Lower lobe of right lung (tissue), 2 donors: Measurements from ENCODE around the gene C15orf62. TPM values are rescaled to one million over a fixed set of nuclear protein-coding genes. Genes with fewer than 3 reads are reported as not detected.

Experiments
- ATAC-seq, 2 donors: fragments of 200-7000 bp; cut with Tn5 transposase; one replicate each; pipeline ENCODE4 v1.9.1; 2020 to 2022; ENCODE audit warnings: mild to moderate bottlenecking in 2 of 2, moderate library complexity in 2 of 2
- DNase-seq: peaks from one replicate; pipeline ENCODE4 v3.0.0-alpha.2; 2020
- H3K27ac ChIP-seq: fragments of 200-600 bp; one replicate; pipeline ENCODE4 v1.8.0; 2022
- H3K27me3 ChIP-seq: fragments of 200-600 bp; one replicate; pipeline ENCODE4 v1.8.0; 2022; ENCODE audit warnings: low read depth
- H3K36me3 ChIP-seq: fragments of 200-600 bp; one replicate; pipeline ENCODE4 v1.8.0; 2022; ENCODE audit warnings: mild to moderate bottlenecking
- H3K4me1 ChIP-seq: fragments of 200-600 bp; one replicate; pipeline ENCODE4 v1.8.0; 2022
- H3K4me3 ChIP-seq: fragments of 200-600 bp; one replicate; pipeline ENCODE4 v1.8.0; 2022; ENCODE audit warnings: mild to moderate bottlenecking
- H3K9me3 ChIP-seq: fragments of 200-600 bp; one replicate; pipeline ENCODE4 v1.8.0; 2022
- intact Hi-C: fragments of 100-400 bp; cut with DNase I; formaldehyde crosslinking; loops from one replicate; pipeline ENCODE4 v1.11.0; 2022
- total RNA-seq: library from RNA; stranded (reverse); fragmentation: NEBNext Ultra II Directional; extraction: Animal tissue kit (Norgen Biotek cat#: 25700); gene quantifications from one replicate; pipeline ENCODE4 v1.2.1, GENCODE V29; 2021
- TF ChIP-seq, protein P1 (sequence below): fragments of 200-600 bp; IDR thresholded peaks from one replicate; pipeline ENCODE4 v1.8.0; 2022; ENCODE audit warnings: antibody characterized with exemption, mild to moderate bottlenecking
- donor health status: DM: no; HTN: yes; CAD: no; lungs with severe emphysema.

Gene C15orf62
- total RNA-seq, 1 donor from 2014 or later = 2.4 TPM

DNA sequence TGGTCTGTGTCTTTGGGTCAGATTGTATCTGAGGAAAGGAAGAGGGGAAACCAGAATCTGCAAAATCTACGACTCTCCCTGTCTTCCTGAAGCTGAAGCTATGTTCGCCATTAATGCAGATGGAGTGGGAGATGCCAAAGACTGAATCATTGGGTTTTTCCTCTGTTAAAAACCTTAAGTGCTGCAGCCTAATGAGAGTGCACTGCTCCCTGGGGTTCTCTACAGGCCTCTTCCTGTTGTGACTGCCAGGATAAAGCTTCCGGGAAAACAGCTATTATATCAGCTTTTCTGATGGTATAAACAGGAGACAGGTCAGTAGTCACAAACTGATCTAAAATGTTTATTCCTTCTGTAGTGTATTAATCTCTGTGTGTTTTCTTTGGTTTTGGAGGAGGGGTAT lies 38.7 kb upstream of the C15orf62 start:
- intact Hi-C loops = no loop called here
- DNase-seq = no peak
- TF ChIP-seq, protein P1, sequence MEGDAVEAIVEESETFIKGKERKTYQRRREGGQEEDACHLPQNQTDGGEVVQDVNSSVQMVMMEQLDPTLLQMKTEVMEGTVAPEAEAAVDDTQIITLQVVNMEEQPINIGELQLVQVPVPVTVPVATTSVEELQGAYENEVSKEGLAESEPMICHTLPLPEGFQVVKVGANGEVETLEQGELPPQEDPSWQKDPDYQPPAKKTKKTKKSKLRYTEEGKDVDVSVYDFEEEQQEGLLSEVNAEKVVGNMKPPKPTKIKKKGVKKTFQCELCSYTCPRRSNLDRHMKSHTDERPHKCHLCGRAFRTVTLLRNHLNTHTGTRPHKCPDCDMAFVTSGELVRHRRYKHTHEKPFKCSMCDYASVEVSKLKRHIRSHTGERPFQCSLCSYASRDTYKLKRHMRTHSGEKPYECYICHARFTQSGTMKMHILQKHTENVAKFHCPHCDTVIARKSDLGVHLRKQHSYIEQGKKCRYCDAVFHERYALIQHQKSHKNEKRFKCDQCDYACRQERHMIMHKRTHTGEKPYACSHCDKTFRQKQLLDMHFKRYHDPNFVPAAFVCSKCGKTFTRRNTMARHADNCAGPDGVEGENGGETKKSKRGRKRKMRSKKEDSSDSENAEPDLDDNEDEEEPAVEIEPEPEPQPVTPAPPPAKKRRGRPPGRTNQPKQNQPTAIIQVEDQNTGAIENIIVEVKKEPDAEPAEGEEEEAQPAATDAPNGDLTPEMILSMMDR = no peak
- Histone ChIP-seq H3K4me3 (no peak overlapping the region), H3K9me3 (no peaks in the 10 kb centered on the region), H3K4me1 (no peaks in the 10 kb centered on the region), H3K27me3 (no peaks in the 10 kb centered on the region), H3K27ac (no peak overlapping the region), H3K36me3 (peaks cover 44% of the 10 kb centered on the region)
- ATAC-seq = no peak

- Histone ChIP-seq H3K27ac (no peak overlapping the region), H3K27me3 (no peaks in the 10 kb centered on the region), H3K4me3 (no peak overlapping the region), H3K9me3 (no peaks in the 10 kb centered on the region), H3K36me3 (peaks cover 97% of the 10 kb centered on the region), H3K4me1 (no peaks in the 10 kb centered on the region)
- DNase-seq = no peak
- TF ChIP-seq, protein P1 = no peak
- intact Hi-C loops = no loop called here
- ATAC-seq = no peak
Measured at GRCh38 chr15:40736575-40736974, 33.2 kb upstream of the C15orf62 start.

DNA sequence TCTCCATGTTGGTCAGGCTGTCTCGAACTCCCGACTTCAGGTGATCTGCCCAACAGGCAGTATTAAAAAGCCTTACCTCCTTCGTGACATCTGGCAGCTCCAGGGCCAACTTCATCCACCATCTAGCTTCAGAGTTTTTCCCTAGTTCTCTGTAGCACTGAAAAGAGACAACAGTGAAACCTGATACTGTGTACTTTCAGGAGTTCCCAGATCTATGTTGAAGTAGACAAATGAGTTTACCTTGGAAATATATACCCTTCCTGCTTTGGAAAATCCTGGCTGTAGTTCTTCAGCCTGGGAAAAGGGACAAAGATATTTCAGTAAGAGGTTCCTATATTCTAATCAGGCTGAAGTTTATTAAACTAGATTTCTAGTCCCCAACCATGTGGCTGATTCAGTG lies 32.7 kb upstream of the C15orf62 start:
- H3K9me3 ChIP-seq = no peaks in the 10 kb centered on the region
- intact Hi-C loops = no loop called here
- no peak overlapping the region for H3K4me3 ChIP-seq
- no peaks in the 10 kb centered on the region for H3K27me3 ChIP-seq
- no peak for DNase-seq
- H3K4me1 ChIP-seq = no peaks in the 10 kb centered on the region
- H3K27ac ChIP-seq = no peak overlapping the region
- no peak for ATAC-seq
- TF ChIP-seq, protein P1 = no peak
- H3K36me3 ChIP-seq = peaks cover 97% of the 10 kb centered on the region

DNA sequence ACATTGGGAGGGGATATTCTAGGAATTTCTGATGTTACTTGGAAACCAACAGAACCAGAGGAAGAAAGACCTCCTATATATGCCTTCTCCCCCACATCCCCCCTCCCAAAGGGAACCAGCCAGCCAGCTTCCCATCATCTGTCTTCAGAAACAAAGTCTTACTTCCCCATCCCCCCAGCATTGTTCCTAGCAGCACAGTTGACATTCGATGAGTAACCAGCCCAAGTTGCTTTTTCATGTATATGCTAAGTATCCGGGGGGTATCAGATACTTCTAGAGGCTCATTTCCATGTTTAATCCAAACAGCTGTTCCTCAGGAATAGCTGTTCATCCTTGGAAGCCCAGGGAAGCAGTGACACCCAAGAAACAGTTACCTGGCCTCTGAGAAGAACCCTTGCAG lies 30.7 kb upstream of the C15orf62 start:
- no peak for ATAC-seq
- Histone ChIP-seq H3K27me3 (no peaks in the 10 kb centered on the region), H3K4me1 (no peaks in the 10 kb centered on the region), H3K36me3 (peaks cover 100% of the 10 kb centered on the region), H3K27ac (no peak overlapping the region), H3K4me3 (no peak overlapping the region), H3K9me3 (no peaks in the 10 kb centered on the region)
- no peak for DNase-seq
- intact Hi-C loops = no loop called here
- TF ChIP-seq, protein P1 = no peak

DNA sequence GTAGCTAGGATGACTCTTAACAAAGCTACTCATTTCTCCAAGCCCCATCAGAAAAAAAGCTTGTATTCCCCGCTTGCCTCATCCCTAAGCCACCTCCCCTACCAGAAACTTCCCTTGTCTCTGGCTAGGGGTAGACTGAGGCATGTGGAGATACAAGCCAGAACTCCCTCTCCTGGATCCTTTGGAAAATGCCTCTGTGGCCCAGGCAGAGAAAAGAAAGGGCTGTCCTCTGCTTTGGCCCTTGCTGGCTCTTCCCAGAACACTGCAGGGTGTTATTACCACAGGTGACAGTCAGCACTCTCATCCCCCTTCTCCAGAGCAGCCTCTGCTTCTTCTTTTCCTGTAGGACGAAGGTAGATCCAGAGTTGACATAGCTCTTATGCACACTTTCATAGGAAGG lies 29.9 kb upstream of the C15orf62 start:
- Histone ChIP-seq H3K4me1 (no peaks in the 10 kb centered on the region), H3K4me3 (no peak overlapping the region), H3K27me3 (no peaks in the 10 kb centered on the region), H3K36me3 (peaks cover 100% of the 10 kb centered on the region), H3K27ac (no peak overlapping the region), H3K9me3 (no peaks in the 10 kb centered on the region)
- DNase-seq (no peak), ATAC-seq (no peak)
- TF ChIP-seq, protein P1 = no peak
- intact Hi-C loops = no loop called here

DNA sequence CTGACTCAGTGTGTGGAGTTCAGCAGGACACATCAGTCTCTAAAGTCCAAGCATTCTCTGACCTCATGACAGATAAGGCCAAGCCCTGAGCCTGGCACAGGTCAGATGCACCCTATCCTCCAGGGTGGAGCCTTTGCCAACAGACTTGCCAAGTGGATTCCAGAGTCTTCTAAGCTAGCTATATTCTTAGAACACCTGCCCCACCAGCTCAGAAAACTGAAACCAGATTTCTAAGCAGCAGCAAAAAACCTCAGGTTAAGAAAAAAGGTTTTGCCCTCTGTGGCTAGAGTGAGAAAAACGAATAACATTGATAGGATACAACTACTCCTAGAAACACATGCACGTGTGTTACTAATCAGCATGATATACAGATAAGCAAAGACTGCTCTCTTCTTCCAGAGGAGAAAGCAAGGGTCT lies 26.3 kb upstream of the C15orf62 start:
- H3K27me3 ChIP-seq = no peaks in the 10 kb centered on the region
- H3K27ac ChIP-seq = peak overlapping the region; percentile 37

More for the DNA sequence above, 26.3 kb upstream of the C15orf62 start:
- no peak for ATAC-seq
- TF ChIP-seq, protein P1 = no peak
- H3K4me3 ChIP-seq = no peak overlapping the region
- H3K9me3 ChIP-seq = no peaks in the 10 kb centered on the region
- H3K4me1 ChIP-seq = peaks cover 13% of the 10 kb centered on the region
- intact Hi-C loops = no loop called here
- no peak for DNase-seq
- peaks cover 93% of the 10 kb centered on the region for H3K36me3 ChIP-seq
